Cardiac fibroblast (primary cell): Measurements from ENCODE around the gene ORM2.

Experiments used
- DNase-seq, 2 donors: peaks; one replicate each; pipeline versions ENCODE4 v3.0.0 to v3.0.0-alpha.2; 2010; ENCODE audit warnings: low read depth in 2 of 2
- H3K4me3 ChIP-seq, 2 donors: replicated peaks in 1 of 2; 1 replicate in 1 of 2; 2 replicates in 1 of 2; pipeline ENCODE4 v1.5.1; 2011; ENCODE audit warnings: low read depth in 2 of 2, low read length in 2 of 2, mild to moderate bottlenecking in 2 of 2, moderate library complexity in 1 of 2
- TF ChIP-seq, protein P1 (sequence below): IDR thresholded peaks from one replicate; pipeline ENCODE4 v1.5.1; 2011; ENCODE audit warnings: low read depth, mild to moderate bottlenecking, low read length, inconsistent platforms

ORM2 gene

DNA sequence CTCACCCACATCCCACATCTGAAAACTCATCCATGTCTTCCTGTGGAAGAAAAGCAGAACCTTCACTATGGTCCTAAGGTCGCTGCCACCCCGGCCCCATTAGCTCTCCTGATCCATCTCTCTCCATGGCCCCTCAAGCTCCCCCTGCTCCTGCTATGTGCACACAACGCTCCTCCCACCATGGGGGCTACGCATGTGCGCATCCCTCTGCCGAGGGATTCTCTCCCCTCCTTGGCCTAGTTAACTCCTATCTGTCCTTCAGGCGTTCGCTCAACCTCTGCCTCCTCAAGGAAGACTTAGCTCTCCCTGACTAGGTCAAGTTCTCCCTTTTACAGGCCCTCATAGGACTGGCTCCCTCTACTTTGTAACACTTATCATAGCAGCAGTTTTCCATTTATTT lies 48.3 kb downstream of the ORM2 start:
- no peak overlapping the region for H3K4me3 ChIP-seq
- TF ChIP-seq, protein P1, sequence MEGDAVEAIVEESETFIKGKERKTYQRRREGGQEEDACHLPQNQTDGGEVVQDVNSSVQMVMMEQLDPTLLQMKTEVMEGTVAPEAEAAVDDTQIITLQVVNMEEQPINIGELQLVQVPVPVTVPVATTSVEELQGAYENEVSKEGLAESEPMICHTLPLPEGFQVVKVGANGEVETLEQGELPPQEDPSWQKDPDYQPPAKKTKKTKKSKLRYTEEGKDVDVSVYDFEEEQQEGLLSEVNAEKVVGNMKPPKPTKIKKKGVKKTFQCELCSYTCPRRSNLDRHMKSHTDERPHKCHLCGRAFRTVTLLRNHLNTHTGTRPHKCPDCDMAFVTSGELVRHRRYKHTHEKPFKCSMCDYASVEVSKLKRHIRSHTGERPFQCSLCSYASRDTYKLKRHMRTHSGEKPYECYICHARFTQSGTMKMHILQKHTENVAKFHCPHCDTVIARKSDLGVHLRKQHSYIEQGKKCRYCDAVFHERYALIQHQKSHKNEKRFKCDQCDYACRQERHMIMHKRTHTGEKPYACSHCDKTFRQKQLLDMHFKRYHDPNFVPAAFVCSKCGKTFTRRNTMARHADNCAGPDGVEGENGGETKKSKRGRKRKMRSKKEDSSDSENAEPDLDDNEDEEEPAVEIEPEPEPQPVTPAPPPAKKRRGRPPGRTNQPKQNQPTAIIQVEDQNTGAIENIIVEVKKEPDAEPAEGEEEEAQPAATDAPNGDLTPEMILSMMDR = no peak
- no peak for DNase-seq

DNA sequence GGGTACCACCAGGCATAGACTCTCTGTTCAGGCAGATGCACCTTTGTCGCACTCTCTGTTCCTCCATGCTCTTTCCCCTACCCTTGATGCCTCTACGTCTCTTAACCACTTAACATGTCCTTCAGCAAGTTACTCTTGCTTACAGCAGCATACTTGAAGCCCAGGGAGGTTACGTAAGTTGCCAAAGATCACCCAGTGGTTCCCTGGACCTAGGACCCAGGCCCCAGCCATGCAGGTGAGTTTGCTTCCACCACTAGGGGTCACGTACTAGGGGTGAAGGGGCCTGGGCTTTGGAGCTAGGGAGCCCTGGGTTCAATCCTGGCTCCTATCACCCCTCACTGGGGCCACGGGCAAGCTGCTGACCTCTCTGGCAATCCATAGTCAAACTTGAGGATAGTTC lies 49.2 kb downstream of the ORM2 start:
- H3K4me3 ChIP-seq = no peak overlapping the region
- TF ChIP-seq, protein P1 = no peak
- no peak for DNase-seq
